NCI-H82 treated with DMSO at 0.1 percent for 48 hours (cell line): ENCODE results near the gene SHKBP1.
"Not testable (repeated sequence)": the region's sequence is repeated elsewhere in the genome, so short reads cannot be mapped to it uniquely, and the experiment has no call there.

ENCODE experiments used
- DNase-seq: peaks from one replicate; lab custom pipeline; 2025; ENCODE audit not compliant: unreplicated experiment; lab: John Stamatoyannopoulos, UW

The SHKBP1 gene

GRCh38 chr19:40612831-40613689, 36.4 kb downstream of the SHKBP1 start:
- no peak for DNase-seq

GRCh38 chr19:40613690-40614621, 37.3 kb downstream of the SHKBP1 start:
- peak; percentile 37 for DNase-seq

- peak; percentile 58 for DNase-seq
Measured at GRCh38 chr19:40614622-40615411, 38.1 kb downstream of the SHKBP1 start.

- DNase-seq, result no peak
Measured at GRCh38 chr19:40616178-40616577, 39.5 kb downstream of the SHKBP1 start.

GRCh38 chr19:40616941-40617340, 40.3 kb downstream of the SHKBP1 start:
- no peak for DNase-seq

- DNase-seq, result no peak
Measured at GRCh38 chr19:40617961-40618360, 41.3 kb downstream of the SHKBP1 start.

GRCh38 chr19:40619333-40620160, 42.9 kb downstream of the SHKBP1 start:
- DNase-seq, result no peak

- DNase-seq, result no peak
Measured at GRCh38 chr19:40620161-40620485, 43.5 kb downstream of the SHKBP1 start.

- DNase-seq, result no peak
Measured at GRCh38 chr19:40621283-40621682, 44.6 kb downstream of the SHKBP1 start.

GRCh38 chr19:40621966-40622772, 45.5 kb downstream of the SHKBP1 start:
- no peak for DNase-seq

GRCh38 chr19:40622773-40623075, 46.1 kb downstream of the SHKBP1 start:
- DNase-seq, result no peak

GRCh38 chr19:40623403-40624251, 47.0 kb downstream of the SHKBP1 start:
- DNase-seq, result peak; percentile 79

- not testable (repeated sequence) for DNase-seq
Measured at GRCh38 chr19:40624369-40625153, 47.9 kb downstream of the SHKBP1 start.

GRCh38 chr19:40625406-40626120, 48.9 kb downstream of the SHKBP1 start:
- DNase-seq, result no peak

GRCh38 chr19:40626918-40627317, 50.2 kb downstream of the SHKBP1 start:
- no peak for DNase-seq

- no peak for DNase-seq
Measured at GRCh38 chr19:40627486-40628279, 51.0 kb downstream of the SHKBP1 start.

- no peak for DNase-seq
Measured at GRCh38 chr19:40629346-40629745, 52.7 kb downstream of the SHKBP1 start.
